H1 (cell line): ENCODE measurements around the gene PTPRT.

Source experiments
- ATF3 ChIP-seq: IDR thresholded peaks from 2 replicates; pipeline ENCODE4 v1.6.1; 2011; ENCODE audit warnings: low read depth, mild to moderate bottlenecking, low read length; ENCODE audit not compliant: insufficient read depth
- BACH1 ChIP-seq: IDR thresholded peaks from 2 replicates; pipeline ENCODE4 v1.6.1; 2012; ENCODE audit warnings: low read length, improper control_type of control experiment
- CEBPB ChIP-seq: IDR thresholded peaks from 2 replicates; pipeline ENCODE4 v1.6.1; 2012; ENCODE audit warnings: low read depth, low read length
- CHD2 ChIP-seq: IDR thresholded peaks from 2 replicates; pipeline ENCODE4 v1.6.1; 2012; ENCODE audit warnings: low read length, improper control_type of control experiment
- CTCF ChIP-seq, 3 experiments: IDR thresholded peaks; 1 replicate in 2 of 3; 2 replicates in 1 of 3; pipeline versions ENCODE4 v1.5.1 to v1.6.1; 2011; ENCODE audit warnings: low read length in 3 of 3, mild to moderate bottlenecking in 3 of 3, inconsistent platforms in 2 of 3, low read depth in 1 of 3, moderate library complexity in 1 of 3; ENCODE audit not compliant: insufficient read depth in 1 of 3; ENCODE audit errors: control extremely low read depth in 1 of 3
- EGR1 ChIP-seq: IDR thresholded peaks from 2 replicates; pipeline ENCODE4 v1.6.1; 2011; ENCODE audit warnings: low read depth, low read length, borderline replicate concordance
- GTF2F1 ChIP-seq: IDR thresholded peaks from 2 replicates; pipeline ENCODE4 v1.6.1; 2012; ENCODE audit warnings: low read depth, low read length, improper control_type of control experiment, borderline replicate concordance
- POLR2A ChIP-seq, 2 experiments: IDR thresholded peaks; 1 replicate in 1 of 2; 2 replicates in 1 of 2; pipeline ENCODE4 v1.6.1; 2011; ENCODE audit warnings: low read depth in 2 of 2, low read length in 2 of 2, mild to moderate bottlenecking in 2 of 2; ENCODE audit errors: control extremely low read depth in 1 of 2
- TCF12 ChIP-seq: IDR thresholded peaks from 2 replicates; pipeline ENCODE4 v1.6.1; 2011; ENCODE audit warnings: low read depth, mild to moderate bottlenecking, low read length

- TF ChIP-seq CHD2 (no peak), CTCF (IDR thresholded peaks at IDR 0.05; ENCODE audit: control extremely low read depth in 1 of 3, insufficient read depth in 1 of 3, low read depth in 1 of 3, low read length in 3 of 3) (no peak), BACH1 (no peak), ATF3 (no peak), CEBPB (no peak), GTF2F1 (no peak), POLR2A (IDR thresholded peaks at IDR 0.05; ENCODE audit: control extremely low read depth in 1 of 2, low read depth in 2 of 2, low read length in 2 of 2) (no peak), TCF12 (no peak), EGR1 (no peak)
Observed at GRCh38 chr20:42855896-42856295, 333.8 kb downstream of the PTPRT start.
